Frontal cortex (tissue), 4 donors: ENCODE measurements around the gene C1orf56. TPM values are rescaled to one million over a fixed set of nuclear protein-coding genes. Genes with fewer than 3 reads are reported as not detected.
"Not testable (repeated sequence)": the region's sequence is repeated elsewhere in the genome, so short reads cannot be mapped to it uniquely, and the experiment has no call there.

Experiments used
- DNase-seq, 2 donors: peaks; one replicate each; pipeline ENCODE4 v3.0.0; 2012; ENCODE audit warnings: low spot score in 2 of 2
- FAIRE-seq: peaks from 2 replicates; lab custom pipeline; 2012; peaks lifted over from hg19 to GRCh38; lab: Jason Lieb, UNC
- small RNA-seq: library from RNA; depleted of rRNA; stranded (forward); fragments of <200 nt; gene quantifications from one replicate; pipeline ENCODE3, GENCODE V24; 2014
- total RNA-seq: library from RNA; depleted of rRNA; stranded (reverse); fragments of >200 nt; gene quantifications from one replicate; pipeline ENCODE4 v1.2.3, GENCODE V29; 2014
- donor health status: control.
- donor health status: control.
- donor health status: control.

Gene C1orf56
- total RNA-seq, 1 donor from 2014 or later: 2.0 TPM

- FAIRE-seq (no peak), DNase-seq (peak; percentile 57 to 65)
Observed at GRCh38 chr1:151060007-151060656, 12.6 kb downstream of the C1orf56 start, which contains the start of gene MLLT11. TSS of gene MLLT11 (plus strand) at chr1:151060397. CDS start at chr1:151067225, 6,828 bp downstream.

- no peak for FAIRE-seq
- no peak for DNase-seq
Observed at GRCh38 chr1:151060657-151061421, 13.3 kb downstream of the C1orf56 start.

DNA sequence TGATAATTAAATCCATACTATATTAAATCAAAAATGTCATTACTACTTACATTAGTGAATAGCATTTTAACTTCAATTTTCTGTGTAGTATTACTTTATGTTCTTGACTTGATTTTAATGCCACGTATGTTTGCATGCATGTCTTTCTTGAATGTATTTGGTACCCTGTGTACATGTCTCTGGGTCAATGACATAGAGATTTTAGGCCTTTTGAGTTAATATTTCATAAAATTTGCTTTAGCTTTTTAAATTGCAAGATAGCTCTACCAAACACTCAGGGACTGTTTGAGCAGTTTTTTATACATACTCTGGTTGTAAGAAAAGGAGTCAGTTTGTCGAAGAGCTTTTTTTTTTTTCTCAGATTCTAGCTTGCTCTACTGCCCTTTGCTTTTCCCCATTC, 14.2 kb downstream of the C1orf56 start:
- no peak for DNase-seq
- no peak for FAIRE-seq

- no peak for FAIRE-seq
- DNase-seq: no peak
Observed at GRCh38 chr1:151062741-151063371, 15.3 kb downstream of the C1orf56 start.

DNA sequence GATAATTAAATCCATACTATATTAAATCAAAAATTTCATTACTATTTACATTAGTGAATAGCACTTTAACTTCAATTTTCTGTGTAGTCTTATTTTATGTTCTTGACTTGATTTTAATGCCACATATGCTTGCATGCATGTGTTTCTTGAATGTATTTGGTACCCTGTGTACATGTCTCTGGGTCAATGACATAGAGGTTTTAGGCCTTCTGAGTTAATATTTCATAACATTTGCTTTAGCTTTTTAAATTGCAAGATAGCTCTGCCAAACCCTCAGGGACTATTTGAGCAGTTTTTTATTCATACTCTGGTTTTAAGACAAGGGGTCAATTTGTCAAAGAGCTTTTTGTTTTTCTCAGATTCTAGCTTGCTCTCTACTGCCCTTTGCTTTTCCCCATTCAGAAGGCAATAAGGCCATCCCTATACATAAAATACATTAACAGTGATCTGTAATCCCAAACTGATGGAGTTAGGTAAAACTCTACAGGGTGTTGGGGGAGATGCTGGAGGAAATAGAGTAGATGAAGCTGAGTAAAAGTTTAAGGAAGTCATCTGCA, 17.6 kb downstream of the C1orf56 start:
- DNase-seq: no peak
- FAIRE-seq: no peak

GRCh38 chr1:151067185-151067584, 19.6 kb downstream of the C1orf56 start:
- no peak for FAIRE-seq

DNA sequence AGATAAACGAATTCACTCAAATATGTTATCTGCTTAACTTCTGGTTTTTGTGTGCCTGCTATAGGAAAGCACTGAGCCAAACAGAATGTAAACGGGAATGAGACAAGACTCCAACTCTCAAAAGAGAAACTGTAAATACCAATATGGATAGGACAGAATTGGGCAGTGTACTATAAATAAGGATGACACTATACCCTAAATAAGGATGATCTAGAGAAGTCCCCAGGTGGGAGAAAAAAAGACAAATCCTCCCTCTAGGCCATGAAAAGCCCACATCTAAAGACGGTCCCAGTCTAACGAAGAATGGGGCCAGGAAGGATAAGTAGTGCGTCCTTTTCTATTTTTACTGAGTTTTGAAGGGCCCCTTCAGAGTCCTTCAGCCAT, 21.5 kb downstream of the C1orf56 start:
- FAIRE-seq (no peak), DNase-seq (no peak)

More at GRCh38 chr1:151067185-151067584, 19.6 kb downstream of the C1orf56 start:
- no peak for DNase-seq

- peak; percentile 70 to 81 for DNase-seq
- no peak for FAIRE-seq
Observed at GRCh38 chr1:151070474-151071276, 23.1 kb downstream of the C1orf56 start, which contains the start of gene GABPB2. TSS of gene GABPB2 (plus strand) at chr1:151070761. CDS start at chr1:151088190, 17,429 bp downstream.

GRCh38 chr1:151072224-151072623, 24.7 kb downstream of the C1orf56 start:
- FAIRE-seq: no peak
- DNase-seq: no peak

- no peak for DNase-seq
- no peak for FAIRE-seq
Observed at GRCh38 chr1:151085953-151086559, 38.5 kb downstream of the C1orf56 start.

DNA sequence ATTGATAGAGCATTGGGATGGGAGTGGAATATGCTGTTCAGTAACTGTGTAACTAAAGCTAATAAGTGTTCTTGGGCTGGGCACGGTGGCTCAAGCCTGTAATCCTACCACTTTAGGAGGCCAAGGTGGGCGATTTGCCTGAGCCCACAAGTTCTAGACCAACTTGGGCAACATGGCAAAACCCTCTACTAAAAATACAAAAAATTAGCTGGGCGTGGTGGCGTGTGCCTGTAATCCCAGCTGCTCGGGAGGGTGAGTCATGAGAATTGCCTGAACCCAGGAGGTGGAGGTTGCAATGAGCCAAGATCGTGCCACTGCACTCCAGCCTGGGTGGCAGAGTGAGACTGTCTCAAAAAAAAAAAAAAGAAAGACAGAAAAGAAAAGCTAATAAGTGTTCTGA, 49.9 kb downstream of the C1orf56 start:
- DNase-seq, FAIRE-seq: not testable (repeated sequence)

- DNase-seq: no peak
- FAIRE-seq: no peak
Observed at GRCh38 chr1:151098126-151098525, 50.6 kb downstream of the C1orf56 start.

Small RNA genes lying within 50 kb of the gene (small RNA-seq; reads per million reads assigned to genes)
- not detected for gene RNU6-884P

Other genes starting within 250 kb of the C1orf56 start
- 6.9 TPM for gene CTSK, start 239.5 kb upstream of the C1orf56 start, total RNA-seq
- gene ARNT, start 171.2 kb upstream of the C1orf56 start, total RNA-seq: 14.7 TPM
- not detected for gene CTXND2, start 160.6 kb upstream of the C1orf56 start, total RNA-seq
- gene SETDB1, start 121.4 kb upstream of the C1orf56 start, total RNA-seq: 62.8 TPM
- 30.2 TPM for gene CERS2, start 72.9 kb upstream of the C1orf56 start, total RNA-seq
- gene ANXA9, start 65.5 kb upstream of the C1orf56 start, total RNA-seq: under 0.01 TPM
- 12.2 TPM for gene MINDY1, start 40.8 kb upstream of the C1orf56 start, total RNA-seq
- gene PRUNE1, start 39.3 kb upstream of the C1orf56 start, total RNA-seq: 20.4 TPM
- under 0.01 TPM for gene BNIPL, start 11.2 kb upstream of the C1orf56 start, total RNA-seq
- gene CDC42SE1, start 11.9 kb downstream of the C1orf56 start, total RNA-seq: 31.0 TPM
- 95.8 TPM for gene MLLT11, start 12.6 kb downstream of the C1orf56 start, total RNA-seq
- gene GABPB2, start 23.0 kb downstream of the C1orf56 start, total RNA-seq: 9.4 TPM
- 16.7 TPM for gene SEMA6C, start 98.9 kb downstream of the C1orf56 start, total RNA-seq
- gene TNFAIP8L2, start 108.9 kb downstream of the C1orf56 start, total RNA-seq: 0.82 TPM
- 24.1 TPM for gene LYSMD1, start 118.2 kb downstream of the C1orf56 start, total RNA-seq
- 27.3 TPM for gene SCNM1, start 118.4 kb downstream of the C1orf56 start, total RNA-seq
- gene TMOD4, start 128.2 kb downstream of the C1orf56 start, total RNA-seq: not detected
- gene VPS72, start 142.4 kb downstream of the C1orf56 start, total RNA-seq: 106 TPM
- gene PIP5K1A, start 150.8 kb downstream of the C1orf56 start, total RNA-seq: 70.5 TPM
- gene PSMD4, start 207.0 kb downstream of the C1orf56 start, total RNA-seq: 110 TPM
- 4.9 TPM for gene ZNF687, start 234.5 kb downstream of the C1orf56 start, total RNA-seq